Natural killer cell treated with Interleukin-12 subunit alpha and Interleukin-12 subunit beta and Interleukin-15 and Interleukin-18, amount 100 ng/mL, for 72 hours (primary cell): ENCODE data around the gene HECTD3. TPM values are rescaled to one million over a fixed set of nuclear protein-coding genes. Genes with fewer than 3 reads are reported as not detected.

ENCODE experiments used
- ATAC-seq, 2 donors: fragments of 150-1000 bp; cut with Tn5 transposase in 1 of 2; sonication (Bioruptor Pico), chemical (Tn5 transposase) in 1 of 2; 2 replicates each; pipeline ENCODE4 v1.10.0; 2021
- DNase-seq: peaks from one replicate; pipeline ENCODE4 v3.0.0; 2022; ENCODE audit warnings: low spot score
- H3K27ac Mint-ChIP-seq, 2 donors: 1 replicate in 1 of 2; 2 replicates in 1 of 2; pipeline ENCODE4 v1.8.0; 2022; ENCODE audit warnings: mixed read lengths in 2 of 2, mild to moderate bottlenecking in 1 of 2, moderate library complexity in 1 of 2
- H3K27me3 Mint-ChIP-seq, 2 donors: 1 replicate in 1 of 2; 2 replicates in 1 of 2; pipeline ENCODE4 v1.8.0; 2022; ENCODE audit warnings: mixed read lengths in 2 of 2
- H3K36me3 Mint-ChIP-seq: one replicate; pipeline ENCODE4 v1.8.0; 2022; ENCODE audit warnings: mixed read lengths
- H3K4me1 Mint-ChIP-seq, 2 donors: 1 replicate in 1 of 2; 2 replicates in 1 of 2; pipeline ENCODE4 v1.8.0; 2022; ENCODE audit warnings: low read depth in 2 of 2, mixed read lengths in 2 of 2, mild to moderate bottlenecking in 1 of 2
- H3K4me3 Mint-ChIP-seq: one replicate; pipeline ENCODE4 v1.8.0; 2022; ENCODE audit warnings: mixed read lengths
- H3K9me3 Mint-ChIP-seq: 2 replicates; pipeline ENCODE4 v1.8.0; 2022; ENCODE audit warnings: mixed read lengths
- total RNA-seq, 2 donors: library from RNA; stranded (reverse); gene quantifications; one replicate each; pipeline ENCODE4 v1.2.3, GENCODE V29; 2022

HECTD3 gene
- total RNA-seq, 2 donors from 2014 or later = 39.0 to 42.8 TPM

DNA sequence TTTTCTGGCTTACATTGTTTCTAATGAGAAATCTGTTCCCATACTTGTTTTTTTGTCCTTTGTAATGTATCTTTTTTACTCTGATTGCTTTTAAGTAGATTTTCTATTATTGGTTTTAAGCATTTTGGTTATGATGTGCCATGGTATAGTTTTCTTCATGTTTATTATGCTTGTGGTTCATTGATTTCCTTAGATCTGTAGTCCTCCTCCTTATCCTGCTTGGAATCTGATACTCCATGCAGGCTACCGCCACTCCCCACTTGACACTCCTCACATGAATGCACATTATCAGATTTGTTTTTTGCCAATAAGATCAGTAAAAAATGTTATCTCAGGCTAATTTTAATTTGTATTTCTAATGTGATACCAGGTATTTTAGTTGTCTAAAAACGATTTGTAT, 21.7 kb upstream of the HECTD3 start:
- H3K36me3 Mint-ChIP-seq = no peaks in the 10 kb centered on the region
- DNase-seq (no peak), ATAC-seq (no peak)
- no peak overlapping the region for H3K4me3 Mint-ChIP-seq
- H3K27ac Mint-ChIP-seq = no peak overlapping the region
- H3K9me3 Mint-ChIP-seq = no peaks in the 10 kb centered on the region
- no peaks in the 10 kb centered on the region for H3K4me1 Mint-ChIP-seq
- H3K27me3 Mint-ChIP-seq = no peaks in the 10 kb centered on the region

DNA sequence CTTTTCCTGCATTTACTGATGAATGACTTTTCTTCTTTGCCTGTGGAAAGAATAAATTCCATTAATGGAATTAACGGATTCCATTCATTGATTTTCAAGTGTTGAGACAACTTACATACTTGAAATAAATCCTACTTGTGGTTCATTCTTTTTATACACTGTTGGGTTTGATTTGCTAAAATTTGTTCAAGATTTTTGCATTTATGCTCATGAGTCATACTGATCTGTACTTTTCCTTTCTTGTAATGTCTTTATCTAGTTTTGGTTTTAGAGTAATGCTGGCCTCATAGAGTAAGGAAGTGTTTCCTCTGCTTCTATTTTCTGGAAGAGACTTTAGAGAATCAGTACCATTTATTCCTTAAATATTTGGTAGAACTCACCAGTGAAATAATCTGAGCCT, 15.3 kb upstream of the HECTD3 start:
- ATAC-seq (no peak), DNase-seq (no peak)
- Mint-ChIP-seq H3K27me3 (no peaks in the 10 kb centered on the region), H3K4me3 (no peak overlapping the region), H3K27ac (no peak overlapping the region), H3K4me1 (peaks cover 3 to 7% of the 10 kb centered on the region in 2 donors), H3K9me3 (no peaks in the 10 kb centered on the region), H3K36me3 (no peaks in the 10 kb centered on the region)

DNA sequence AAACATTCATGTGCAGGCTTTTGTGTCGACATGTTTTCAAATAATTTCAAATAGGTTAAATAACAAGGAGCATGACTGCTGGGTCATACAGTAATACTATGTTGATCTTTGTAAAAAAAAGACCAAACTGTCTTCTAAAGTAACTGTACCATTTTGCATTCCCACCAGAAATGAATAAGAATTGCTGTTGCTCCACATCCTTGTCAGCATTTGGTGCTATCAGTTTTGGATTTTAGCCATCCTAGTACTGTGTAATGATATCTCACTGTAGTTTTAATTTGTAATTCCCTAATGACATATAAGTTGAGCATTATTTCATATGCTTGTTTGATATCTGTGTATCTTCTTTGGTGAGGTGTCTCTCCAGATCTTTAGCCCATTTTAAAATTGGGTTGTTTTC, 12.5 kb upstream of the HECTD3 start:
- Mint-ChIP-seq H3K4me3 (no peak overlapping the region), H3K4me1 (peaks cover 3 to 7% of the 10 kb centered on the region in 2 donors), H3K27ac (no peak overlapping the region), H3K27me3 (no peaks in the 10 kb centered on the region), H3K36me3 (no peaks in the 10 kb centered on the region), H3K9me3 (no peaks in the 10 kb centered on the region)
- ATAC-seq = no peak
- no peak for DNase-seq

DNA sequence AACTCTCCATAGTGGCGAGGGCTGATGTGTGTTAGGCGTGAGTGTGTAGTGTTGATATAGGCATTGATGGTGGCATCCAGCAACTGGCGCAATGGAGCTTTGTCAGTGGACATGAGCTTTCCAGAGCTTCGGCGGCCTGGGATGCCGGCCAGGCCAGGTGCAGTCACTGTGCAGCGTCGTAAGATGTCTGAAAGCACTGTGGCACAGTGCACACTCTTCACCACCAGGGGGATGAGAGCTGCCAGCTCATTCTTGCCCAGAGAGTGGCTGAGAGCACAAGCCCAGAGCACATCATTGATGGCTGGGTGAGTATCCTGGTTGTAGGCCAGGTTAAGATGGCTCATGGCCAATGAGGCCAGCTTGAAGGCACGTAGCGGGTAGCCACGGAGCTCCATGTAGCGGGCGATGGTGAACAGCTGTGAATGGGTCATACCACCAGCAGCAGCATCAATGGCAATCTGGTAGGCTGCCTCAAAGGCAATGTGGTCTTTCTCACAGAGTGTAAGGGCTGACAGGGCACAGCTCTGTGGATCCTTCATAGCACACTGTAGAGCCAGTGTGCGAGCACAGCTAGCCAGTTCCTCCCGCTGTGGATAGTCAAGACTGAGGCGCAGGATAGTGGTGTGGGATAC, 7.6 kb upstream of the HECTD3 start:
- Mint-ChIP-seq H3K4me3 (no peak overlapping the region), H3K4me1 (peaks cover 9 to 11% of the 10 kb centered on the region in 2 donors), H3K9me3 (no peaks in the 10 kb centered on the region), H3K27ac (no peak overlapping the region), H3K36me3 (no peaks in the 10 kb centered on the region), H3K27me3 (no peaks in the 10 kb centered on the region)
- ATAC-seq (peak; percentile 68 to 73), DNase-seq (no peak)

DNA sequence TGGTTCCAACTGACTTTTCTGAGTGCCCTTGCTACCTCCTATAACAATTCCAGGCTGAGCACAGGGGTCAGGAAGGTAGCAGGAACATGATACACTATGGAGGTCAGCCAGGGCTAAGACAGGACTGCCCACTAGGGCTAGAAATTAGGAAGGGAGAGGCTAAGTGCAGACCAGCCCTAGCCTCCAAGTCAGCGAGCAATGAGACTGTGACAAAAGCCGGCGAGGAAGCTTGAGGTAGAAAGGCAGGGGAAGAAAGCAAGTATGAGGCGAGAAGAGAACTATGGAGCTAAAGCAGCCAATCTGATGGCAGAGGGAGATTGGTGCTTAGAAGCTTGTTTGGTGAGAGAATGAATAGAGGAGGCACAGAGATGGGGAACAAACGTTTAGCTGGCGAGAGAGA, 5.6 kb upstream of the HECTD3 start:
- H3K4me1 Mint-ChIP-seq = peaks cover 15 to 17% of the 10 kb centered on the region in 2 donors
- H3K36me3 Mint-ChIP-seq = no peaks in the 10 kb centered on the region

DNA sequence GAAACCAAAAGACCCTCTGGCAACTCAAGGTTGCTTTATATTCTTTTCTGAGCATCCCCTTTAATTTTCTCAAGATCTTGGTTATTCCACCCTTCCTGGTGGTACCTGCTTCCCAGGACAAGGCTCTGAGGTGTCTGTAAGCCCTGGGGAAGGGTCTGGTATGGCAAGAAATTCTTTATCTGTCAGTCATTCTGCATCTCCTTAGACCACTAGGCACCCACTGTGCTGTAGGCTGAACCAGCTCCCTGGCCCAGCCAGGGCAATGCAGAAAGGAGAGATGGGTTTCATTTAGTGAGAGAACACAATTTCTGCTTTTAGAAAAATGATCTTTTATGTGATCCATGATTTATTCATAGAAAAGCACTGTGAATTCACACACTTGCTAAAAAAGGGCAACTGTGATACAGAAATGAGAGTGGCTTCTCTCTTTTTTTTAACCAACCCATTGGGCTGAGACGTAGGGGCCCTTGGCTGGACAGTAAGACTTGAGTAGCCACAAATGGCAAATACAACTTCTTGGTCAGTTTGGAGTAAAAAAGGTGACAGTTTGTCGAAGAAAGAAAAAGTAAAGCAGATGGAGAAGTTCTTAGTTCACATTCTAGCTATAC, 5.1 kb upstream of the HECTD3 start:
- ATAC-seq (no peak), DNase-seq (no peak)
- H3K36me3 Mint-ChIP-seq = no peaks in the 10 kb centered on the region
- no peaks in the 10 kb centered on the region for H3K9me3 Mint-ChIP-seq
- peaks cover 20 to 23% of the 10 kb centered on the region in 2 donors for H3K4me1 Mint-ChIP-seq
- H3K27ac Mint-ChIP-seq = no peak overlapping the region
- H3K27me3 Mint-ChIP-seq = no peaks in the 10 kb centered on the region
- H3K4me3 Mint-ChIP-seq = no peak overlapping the region

More for the DNA sequence above, 5.6 kb upstream of the HECTD3 start:
- DNase-seq (no peak), ATAC-seq (no peak)
- Mint-ChIP-seq H3K27me3 (no peaks in the 10 kb centered on the region), H3K4me3 (no peak overlapping the region), H3K9me3 (no peaks in the 10 kb centered on the region), H3K27ac (no peak overlapping the region)

DNA sequence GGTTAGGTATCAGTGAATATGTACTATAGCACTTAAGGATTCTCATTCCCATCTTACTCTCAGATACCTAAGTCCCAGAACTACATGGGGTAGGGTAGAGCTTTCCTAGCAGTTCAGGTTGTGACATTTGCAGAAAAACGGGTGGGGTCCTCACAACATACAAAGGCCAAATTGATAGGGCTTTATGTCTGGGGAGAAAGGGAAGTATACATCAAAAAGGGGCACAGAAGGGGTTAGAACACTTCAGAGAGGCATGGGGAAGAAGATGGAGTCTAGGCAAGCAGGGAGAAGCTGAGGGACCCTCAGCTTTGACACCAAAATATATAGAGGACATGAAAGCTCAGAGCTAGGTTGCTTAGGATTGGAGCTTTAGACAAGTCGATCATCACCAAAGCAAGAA, 4.6 kb upstream of the HECTD3 start:
- Mint-ChIP-seq H3K27ac (no peak overlapping the region), H3K36me3 (no peaks in the 10 kb centered on the region), H3K4me1 (peaks cover 22 to 24% of the 10 kb centered on the region in 2 donors), H3K9me3 (no peaks in the 10 kb centered on the region), H3K4me3 (no peak overlapping the region), H3K27me3 (no peaks in the 10 kb centered on the region)
- no peak for ATAC-seq
- DNase-seq = no peak

DNA sequence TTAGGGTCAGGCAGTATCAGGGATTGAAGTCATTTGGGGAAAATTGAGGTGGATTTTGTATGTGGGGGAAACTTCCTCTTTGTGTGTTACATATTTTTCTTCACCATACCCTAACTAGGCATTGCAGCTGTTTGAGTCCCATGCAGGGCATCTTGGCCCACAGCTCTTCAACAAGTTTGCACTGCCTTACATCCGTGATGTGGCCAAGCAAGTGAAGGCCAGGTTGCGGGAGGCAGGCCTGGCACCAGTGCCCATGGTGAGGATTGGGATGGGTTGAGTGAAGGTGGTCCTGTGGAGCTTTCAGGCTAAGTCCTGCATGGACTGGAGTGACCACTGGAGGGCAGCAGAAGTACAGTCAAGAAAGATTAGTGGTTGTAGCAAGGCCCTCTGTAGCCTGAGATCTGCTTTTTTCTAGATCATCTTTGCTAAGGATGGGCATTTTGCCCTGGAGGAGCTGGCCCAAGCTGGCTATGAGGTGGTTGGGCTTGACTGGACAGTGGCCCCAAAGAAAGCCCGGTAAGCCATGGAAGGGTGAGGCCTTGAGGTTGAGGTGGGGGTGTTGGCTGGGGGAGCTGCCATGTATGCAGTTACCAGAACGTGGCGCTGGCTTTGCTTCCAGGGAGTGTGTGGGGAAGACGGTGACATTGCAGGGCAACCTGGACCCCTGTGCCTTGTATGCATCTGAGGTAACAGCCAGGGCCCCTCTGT, 3.4 kb upstream of the HECTD3 start:
- Mint-ChIP-seq H3K4me1 (peaks cover 32 to 34% of the 10 kb centered on the region in 2 donors), H3K36me3 (no peaks in the 10 kb centered on the region), H3K27me3 (no peaks in the 10 kb centered on the region), H3K9me3 (no peaks in the 10 kb centered on the region), H3K4me3 (peak overlapping the region; percentile 87), H3K27ac (peak overlapping the region; percentile 13 to 20)
- ATAC-seq (peak in 1 of 2 donors; percentile 15), DNase-seq (peak; percentile 82)

DNA sequence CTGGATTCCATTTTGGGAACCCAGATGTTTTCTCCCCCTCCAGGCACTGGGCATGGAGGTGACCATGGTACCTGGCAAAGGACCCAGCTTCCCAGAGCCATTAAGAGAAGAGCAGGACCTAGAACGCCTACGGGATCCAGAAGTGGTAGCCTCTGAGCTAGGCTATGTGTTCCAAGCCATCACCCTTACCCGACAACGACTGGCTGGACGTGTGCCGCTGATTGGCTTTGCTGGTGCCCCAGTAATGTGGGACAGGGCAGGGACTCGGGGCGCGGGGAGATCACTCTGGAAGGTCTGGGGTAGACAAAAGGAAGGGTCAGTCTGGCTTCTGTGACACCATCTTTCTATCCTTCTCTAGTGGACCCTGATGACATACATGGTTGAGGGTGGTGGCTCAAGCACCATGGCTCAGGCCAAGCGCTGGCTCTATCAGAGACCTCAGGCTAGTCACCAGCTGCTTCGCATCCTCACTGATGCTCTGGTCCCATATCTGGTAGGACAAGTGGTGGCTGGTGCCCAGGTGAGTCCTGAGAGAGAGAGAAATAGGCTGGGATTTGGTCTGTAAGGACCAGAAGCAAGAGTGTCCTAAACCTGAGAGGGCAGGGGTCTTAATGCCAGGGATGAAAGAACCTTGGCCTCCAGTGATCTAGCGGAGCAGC, 2.6 kb upstream of the HECTD3 start:
- Mint-ChIP-seq H3K4me1 (peaks cover 38 to 42% of the 10 kb centered on the region in 2 donors), H3K27me3 (no peaks in the 10 kb centered on the region), H3K36me3 (peaks cover 4% of the 10 kb centered on the region), H3K27ac (peak overlapping the region; percentile 13 to 89), H3K4me3 (peak overlapping the region; percentile 87), H3K9me3 (no peaks in the 10 kb centered on the region)
- no peak for ATAC-seq
- DNase-seq = no peak

DNA sequence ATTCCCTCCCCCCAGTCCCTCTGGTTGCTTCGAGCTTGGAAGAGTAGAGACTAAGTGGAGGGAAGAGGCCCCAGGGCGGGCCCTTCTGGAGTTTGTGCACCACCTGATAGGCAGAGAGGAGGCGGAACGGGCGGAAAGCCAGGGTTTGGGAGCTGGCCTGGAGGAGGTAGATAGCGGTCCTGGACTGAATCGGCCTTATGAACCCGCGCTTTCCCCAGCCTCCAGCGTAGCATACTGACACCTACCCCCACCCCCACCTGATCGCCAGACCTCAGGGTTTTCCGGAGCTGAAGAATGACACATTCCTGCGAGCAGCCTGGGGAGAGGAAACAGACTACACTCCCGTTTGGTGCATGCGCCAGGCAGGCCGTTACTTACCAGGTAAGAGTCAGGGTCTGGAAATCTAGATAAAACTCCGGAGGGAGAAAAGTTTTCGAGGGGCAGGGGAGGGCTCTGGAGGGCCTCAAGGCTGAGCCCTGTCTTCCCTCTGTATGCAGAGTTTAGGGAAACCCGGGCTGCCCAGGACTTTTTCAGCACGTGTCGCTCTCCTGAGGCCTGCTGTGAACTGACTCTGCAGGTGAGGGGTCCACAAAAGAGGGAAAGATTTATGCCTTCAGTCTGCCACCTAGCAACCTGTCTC, 1.6 kb upstream of the HECTD3 start:
- Mint-ChIP-seq H3K36me3 (peaks cover 4% of the 10 kb centered on the region), H3K9me3 (no peaks in the 10 kb centered on the region), H3K27me3 (no peaks in the 10 kb centered on the region), H3K4me3 (peak overlapping the region; percentile 87), H3K27ac (peak overlapping the region; percentile 89 to 92), H3K4me1 (peaks cover 38 to 44% of the 10 kb centered on the region in 2 donors)
- no peak for DNase-seq
- peak in 1 of 2 donors; percentile 1 for ATAC-seq

DNA sequence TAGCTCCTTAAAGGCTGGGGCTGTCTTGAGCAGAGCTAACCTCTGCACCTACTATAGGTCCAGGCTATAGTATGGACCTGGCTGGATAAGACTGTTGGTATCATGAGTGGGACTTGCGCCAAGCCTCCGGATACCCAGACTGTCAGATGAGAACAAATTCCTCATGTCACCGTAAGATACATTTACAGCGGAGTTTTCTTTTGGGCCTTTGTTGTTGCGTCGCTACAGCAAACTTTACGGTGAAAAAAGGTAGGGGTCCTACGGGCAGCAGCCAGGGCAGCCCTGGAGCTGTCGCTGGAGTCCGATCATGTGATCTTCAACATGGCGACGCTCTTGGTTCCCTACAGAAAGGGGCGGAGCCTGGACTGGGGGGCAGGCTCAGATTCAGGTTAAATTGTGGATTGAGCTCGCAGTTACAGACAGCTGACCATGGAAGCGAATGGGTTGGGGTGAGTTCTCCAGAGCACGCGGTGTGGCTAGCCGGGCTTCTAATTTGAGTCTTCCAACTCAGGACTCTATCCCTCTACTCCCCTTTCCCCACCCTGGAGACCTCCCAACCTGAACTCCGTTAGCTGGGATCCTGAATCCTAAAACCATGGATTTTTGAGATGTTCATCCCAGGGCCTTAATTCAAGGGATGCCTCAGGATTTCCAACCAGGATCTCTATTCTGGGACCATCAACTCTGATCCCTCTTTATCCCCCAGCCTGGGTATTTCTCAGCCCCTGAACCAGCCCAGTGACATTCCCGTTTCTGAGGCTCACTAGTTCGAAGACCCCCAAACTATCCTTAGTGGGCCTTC, 914 bp upstream of the HECTD3 start, which contains the start of gene UROD:
TSS of gene UROD (plus strand) at position 418 of the 802 bp plus-strand sequence. CDS start at position 430, 12 bp downstream.
- Mint-ChIP-seq H3K36me3 (peaks cover 4% of the 10 kb centered on the region), H3K9me3 (no peaks in the 10 kb centered on the region), H3K4me1 (peaks cover 38 to 44% of the 10 kb centered on the region in 2 donors), H3K27me3 (no peaks in the 10 kb centered on the region), H3K27ac (peak within 1 kb of the TSS; percentile 89 to 92), H3K4me3 (peak within 1 kb of the TSS; percentile 87)
- DNase-seq = peak; percentile 93
- peak; percentile 89 to 95 for ATAC-seq

DNA sequence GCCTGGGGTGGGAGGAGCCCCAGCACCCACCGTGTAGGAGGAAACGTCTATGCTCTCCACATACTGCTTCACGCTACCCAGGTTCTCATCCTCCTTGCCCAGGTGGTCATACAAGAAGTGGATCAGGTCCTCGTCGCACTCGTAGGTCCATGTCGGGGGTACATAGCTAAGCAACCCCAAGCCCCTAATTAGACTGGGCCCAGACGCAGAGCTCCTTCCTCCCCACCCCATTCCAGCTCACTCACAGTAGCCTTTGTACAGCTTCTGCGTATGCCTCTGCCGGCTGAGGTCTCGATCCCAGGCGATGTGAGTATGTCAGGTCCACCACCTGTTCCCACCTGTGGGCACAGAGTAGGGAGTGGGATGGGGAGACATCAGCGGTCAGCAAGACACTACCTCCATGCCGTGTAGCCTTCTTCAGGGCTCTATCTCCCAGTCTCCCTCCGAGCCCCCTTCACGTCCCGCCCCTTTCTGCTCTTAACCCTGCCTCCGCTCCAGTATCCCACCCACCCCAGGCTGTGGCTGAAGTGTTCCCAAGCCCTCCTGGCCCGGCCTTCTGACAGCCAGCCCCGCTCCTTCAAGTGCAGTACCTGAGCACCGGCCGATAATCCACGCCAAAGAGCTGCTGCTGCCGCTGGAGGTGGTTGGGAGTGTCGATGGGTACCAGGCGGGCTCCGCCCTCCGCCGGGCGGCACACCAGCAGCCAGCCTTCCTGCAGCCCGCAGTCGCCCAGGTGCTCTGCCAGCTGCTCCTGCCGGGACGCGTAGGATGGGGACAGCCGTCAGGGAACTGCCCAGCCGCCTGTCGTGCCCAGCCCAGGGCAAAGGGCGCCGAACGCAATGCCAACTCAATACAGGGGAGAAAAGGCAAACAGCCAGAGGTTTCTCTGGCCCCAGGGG, 919 bp downstream of the HECTD3 start:
- Mint-ChIP-seq H3K27ac (peak overlapping the region in 1 of 2 donors; percentile 12), H3K9me3 (no peaks in the 10 kb centered on the region), H3K4me3 (peak overlapping the region; percentile 88), H3K4me1 (peaks cover 38 to 44% of the 10 kb centered on the region in 2 donors), H3K27me3 (no peaks in the 10 kb centered on the region), H3K36me3 (peaks cover 7% of the 10 kb centered on the region)
- ATAC-seq = no peak
- no peak for DNase-seq
